Naive thymus-derived CD8-positive, alpha-beta T cell (primary cell): ENCODE data around the gene GSTT4. TPM values are rescaled to one million over a fixed set of nuclear protein-coding genes. Genes with fewer than 3 reads are reported as not detected.

ENCODE experiments used
- ATAC-seq, 2 donors: fragments of 150-1000 bp; cut with Tn5 transposase in 1 of 2; sonication (Bioruptor Pico), chemical (Tn5 transposase) in 1 of 2; 1 replicate in 1 of 2; 2 replicates in 1 of 2; pipeline ENCODE4 v1.10.0; 2021; ENCODE audit warnings: mild to moderate bottlenecking in 2 of 2, moderate library complexity in 2 of 2
- POLR2A ChIA-PET: fragments of 350-600 bp; sonication (Branson Sonifier 250); formaldehyde crosslinking; loops from one replicate; lab custom pipeline; 2021; ENCODE audit warnings: antibody characterized with exemption; lab: Charles Lee
- DNase-seq, 10 donors: peaks; one replicate each; pipeline versions ENCODE4 v3.0.0 to v3.0.0-alpha.2; 2020 to 2022
- H3K27ac Mint-ChIP-seq, 10 donors: one replicate each; pipeline ENCODE4 v1.8.0; 2020 to 2022; ENCODE audit warnings: mild to moderate bottlenecking in 10 of 10, mixed read lengths in 10 of 10, moderate library complexity in 4 of 10, inconsistent platforms in 1 of 10
- H3K27me3 Mint-ChIP-seq, 5 donors: one replicate each; pipeline ENCODE4 v1.8.0; 2021 to 2022; ENCODE audit warnings: mixed read lengths in 5 of 5
- H3K36me3 Mint-ChIP-seq, 3 donors: one replicate each; pipeline ENCODE4 v1.8.0; 2020 to 2022; ENCODE audit warnings: mixed read lengths in 3 of 3, mild to moderate bottlenecking in 2 of 3, inconsistent platforms in 1 of 3
- H3K4me1 Mint-ChIP-seq, 4 donors: one replicate each; pipeline ENCODE4 v1.8.0; 2021 to 2022; ENCODE audit warnings: mixed read lengths in 4 of 4
- H3K4me3 Mint-ChIP-seq, 10 donors: one replicate each; pipeline ENCODE4 v1.8.0; 2020 to 2022; ENCODE audit warnings: mild to moderate bottlenecking in 10 of 10, mixed read lengths in 10 of 10, moderate library complexity in 6 of 10, inconsistent platforms in 1 of 10
- H3K9me3 Mint-ChIP-seq, 9 donors: one replicate each; pipeline ENCODE4 v1.8.0; 2020 to 2022; ENCODE audit warnings: mixed read lengths in 9 of 9, mild to moderate bottlenecking in 3 of 9, inconsistent platforms in 1 of 9, moderate library complexity in 1 of 9
- polyA plus RNA-seq, 3 donors: library from polyadenylated mRNA; unstranded; fragments of 300-500 nt; fragmentation: Illumina TruSeq; gene quantifications; one replicate each; pipeline ENCODE4 v1.2.3, GENCODE V29; 2021
- total RNA-seq, 8 experiments: library from RNA in 2 of 8; stranded (reverse) in 2 of 8; gene quantifications; one replicate each; pipeline ENCODE4 v1.2.3 and lab custom pipeline; 2021 to 2026

The GSTT4 gene
- total and polyA plus RNA-seq, 5 experiments from 2014 or later, result not detected

DNA sequence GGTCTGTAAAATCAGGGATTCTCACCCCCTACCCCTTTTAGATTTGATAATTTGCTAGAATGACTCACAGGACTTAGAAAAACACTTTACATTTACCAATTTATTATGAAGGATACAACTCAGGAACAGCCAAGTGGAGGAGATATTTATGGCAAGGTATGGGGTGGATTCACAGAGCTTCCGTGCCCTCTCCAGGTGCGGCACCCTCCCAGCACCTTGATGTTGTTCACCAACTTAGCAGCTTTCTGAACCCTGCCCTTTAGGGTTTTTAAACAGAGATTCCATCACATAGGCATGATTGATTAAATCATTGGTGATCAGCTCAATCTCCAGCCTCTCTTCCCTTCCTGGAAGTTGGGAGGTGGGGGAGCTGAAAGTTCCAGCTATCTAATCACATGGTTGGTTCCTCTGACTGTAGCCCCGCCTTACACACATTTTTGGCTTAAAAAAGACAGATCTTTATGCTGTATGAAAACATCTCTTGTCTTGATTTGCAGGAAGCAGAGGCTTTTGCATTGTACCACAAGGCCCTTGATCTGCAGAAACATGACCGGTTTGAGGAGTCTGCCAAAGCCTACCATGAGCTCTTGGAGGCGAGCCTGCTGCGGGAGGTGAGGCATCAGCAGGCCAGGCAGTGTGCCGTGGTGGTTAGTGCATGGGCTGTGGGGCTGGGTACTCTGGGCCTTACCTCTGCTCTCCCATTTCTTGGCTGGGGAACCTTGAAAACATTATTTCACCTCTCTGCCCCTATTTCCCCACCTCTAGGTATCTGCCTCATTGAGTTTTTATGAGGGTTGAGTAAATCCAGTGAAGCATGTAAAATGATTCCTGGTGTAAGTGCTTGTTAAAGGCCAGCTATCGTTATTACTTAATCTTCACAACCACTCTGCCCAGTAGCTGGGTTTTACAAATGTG, 32.9 kb upstream of the GSTT4 start:
- Mint-ChIP-seq H3K27me3 (no peaks in the 10 kb centered on the region), H3K27ac (peak overlapping the region; percentile 92 to 97 (median 94)), H3K9me3 (no peaks in the 10 kb centered on the region), H3K4me3 (peak overlapping the region; percentile 46 to 86 (median 80)), H3K4me1 (peaks cover 57 to 82% (median 72%) of the 10 kb centered on the region in 4 donors), H3K36me3 (peaks cover 0 to 43% (median 31%) of the 10 kb centered on the region in 3 donors)
- peak; percentile 14 to 83 (median 60) for DNase-seq
- peak; percentile 97 for ATAC-seq
- POLR2A ChIA-PET, result interaction anchor here (0.5 to 4.7 kb wide), 11 partner anchors 9 to 144 kb away, joined by 3 to 99 read pairs (median 5); partner anchors contain the start of genes CABIN1 and MIF

DNA sequence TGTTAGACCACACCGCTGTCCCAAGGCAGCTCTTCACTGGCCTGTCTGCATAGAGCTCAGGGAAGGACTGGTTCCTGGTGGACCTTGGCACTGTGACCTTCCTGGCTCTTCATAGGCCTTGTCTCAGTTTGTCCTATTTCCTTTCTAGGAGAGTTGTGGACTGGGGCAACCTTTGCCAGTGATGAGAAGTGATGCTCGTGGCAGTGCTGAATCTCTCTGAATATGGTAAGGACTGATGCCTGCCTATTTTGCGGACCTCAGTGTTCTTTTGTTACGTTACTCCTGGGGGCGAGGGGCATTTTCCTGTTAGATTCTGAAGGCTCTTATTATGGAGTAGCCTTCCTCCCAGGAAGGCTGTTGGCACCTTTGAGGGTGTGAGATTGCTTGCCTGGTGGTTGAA, 30.0 kb upstream of the GSTT4 start:
- DNase-seq (no peak), ATAC-seq (no peak)
- no peaks in the 10 kb centered on the region for H3K27me3 Mint-ChIP-seq
- peak overlapping the region in 3 of 10 donors; percentile 20 to 69 (median 41) for H3K4me3 Mint-ChIP-seq
- peaks cover 49 to 80% (median 72%) of the 10 kb centered on the region in 4 donors for H3K4me1 Mint-ChIP-seq
- H3K36me3 Mint-ChIP-seq, result peaks cover 0 to 32% (median 15%) of the 10 kb centered on the region in 3 donors
- H3K9me3 Mint-ChIP-seq, result no peaks in the 10 kb centered on the region
- peak overlapping the region; percentile 4 to 95 (median 83) for H3K27ac Mint-ChIP-seq
- POLR2A ChIA-PET, result interaction anchor here (4.7 to 4.8 kb wide), 2 partner anchors 24 kb away, joined by 23 to 99 read pairs; partner anchors contain the start of gene CABIN1

DNA sequence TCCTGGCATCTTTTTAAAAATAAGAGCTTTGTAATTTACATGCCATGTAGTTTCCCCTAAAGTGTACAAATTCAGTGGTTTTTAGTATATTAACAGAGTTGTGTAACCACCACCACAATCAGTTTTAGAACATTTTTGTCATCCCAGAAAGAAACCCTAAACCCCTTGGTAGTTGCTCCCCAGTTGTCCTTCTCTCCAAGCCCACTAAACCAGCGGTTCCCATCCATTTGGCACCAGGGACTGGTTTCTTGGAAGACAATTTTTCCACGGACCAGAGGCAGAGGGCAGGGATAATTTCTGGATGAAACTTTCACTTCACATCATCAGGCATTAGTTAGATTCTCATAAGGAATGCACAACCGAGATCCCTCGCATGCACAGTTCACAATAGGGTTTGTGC, 28.5 kb upstream of the GSTT4 start:
- ATAC-seq (no peak), DNase-seq (no peak)
- H3K36me3 Mint-ChIP-seq, result peaks cover 0 to 24% (median 9%) of the 10 kb centered on the region in 3 donors
- H3K27ac Mint-ChIP-seq, result peak overlapping the region in 6 of 10 donors; percentile 48 to 90 (median 79)
- H3K4me3 Mint-ChIP-seq, result no peak overlapping the region
- H3K9me3 Mint-ChIP-seq, result no peaks in the 10 kb centered on the region
- peaks cover 43 to 76% (median 68%) of the 10 kb centered on the region in 4 donors for H3K4me1 Mint-ChIP-seq
- POLR2A ChIA-PET, result interaction anchor here (4.8 kb wide), 1 partner anchor 22 kb away, joined by 23 read pairs; the partner anchor contains the start of gene CABIN1
- H3K27me3 Mint-ChIP-seq, result no peaks in the 10 kb centered on the region

DNA sequence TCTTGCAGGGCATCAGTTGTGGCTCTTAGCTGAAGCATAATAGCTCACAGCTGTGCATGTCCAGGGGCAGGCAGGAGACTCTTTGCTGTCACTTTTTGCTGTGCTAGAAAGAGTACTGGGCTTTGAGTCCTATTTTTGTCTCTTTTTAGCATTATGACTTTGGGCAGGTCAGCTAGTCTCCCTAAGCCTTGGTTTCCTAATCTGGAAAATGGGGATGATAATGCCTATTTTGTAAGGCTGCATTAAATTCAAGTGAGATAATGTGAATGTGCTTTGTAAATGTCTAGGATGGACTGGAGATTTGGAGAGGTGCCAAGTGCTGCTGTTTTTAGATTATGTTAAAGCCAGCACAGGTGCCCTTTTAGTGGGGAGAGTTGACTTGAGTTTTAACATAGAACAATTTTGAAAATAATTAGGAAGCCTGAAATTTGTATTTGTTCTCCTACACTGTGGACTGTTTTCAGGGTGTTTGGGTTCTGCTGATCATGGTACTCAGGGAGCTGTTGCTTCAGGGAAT, 25.0 kb upstream of the GSTT4 start:
- Mint-ChIP-seq H3K4me1 (peaks cover 21 to 65% (median 56%) of the 10 kb centered on the region in 4 donors), H3K4me3 (no peak overlapping the region), H3K36me3 (peaks cover 0 to 36% (median 9%) of the 10 kb centered on the region in 3 donors), H3K27ac (peak overlapping the region in 4 of 10 donors; percentile 1 to 79 (median 26)), H3K27me3 (no peaks in the 10 kb centered on the region), H3K9me3 (no peaks in the 10 kb centered on the region)
- POLR2A ChIA-PET, result interaction anchor here (4.8 kb wide), 1 partner anchor 19 kb away, joined by 23 read pairs; the partner anchor contains the start of gene CABIN1
- DNase-seq, result no peak
- no peak for ATAC-seq

DNA sequence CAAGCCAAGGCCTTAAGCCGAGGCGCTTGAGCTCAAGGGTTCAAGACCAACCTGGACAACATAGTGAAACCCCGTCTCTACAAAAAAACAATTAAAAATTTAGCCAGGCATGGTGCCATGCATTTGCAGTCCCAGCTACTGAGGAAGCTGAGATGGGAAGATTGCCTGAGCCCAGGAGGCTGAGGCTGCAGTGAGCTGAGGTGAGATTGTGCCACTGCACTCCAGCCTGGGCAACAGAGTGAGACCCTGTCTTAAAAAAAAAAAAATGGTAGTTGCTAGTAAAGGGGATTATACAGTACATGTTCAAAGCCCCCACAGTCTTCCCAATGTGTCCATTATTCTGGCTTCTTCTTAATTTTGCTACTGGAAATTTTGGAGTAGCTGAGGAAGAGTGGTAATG, 24.1 kb upstream of the GSTT4 start:
- POLR2A ChIA-PET, result interaction anchor here (1.2 kb wide), 1 partner anchor 9 kb away, joined by 5 read pairs; no protein-coding TSS in a partner anchor
- peak overlapping the region in 2 of 10 donors; percentile 52 to 71 for H3K27ac Mint-ChIP-seq

DNA sequence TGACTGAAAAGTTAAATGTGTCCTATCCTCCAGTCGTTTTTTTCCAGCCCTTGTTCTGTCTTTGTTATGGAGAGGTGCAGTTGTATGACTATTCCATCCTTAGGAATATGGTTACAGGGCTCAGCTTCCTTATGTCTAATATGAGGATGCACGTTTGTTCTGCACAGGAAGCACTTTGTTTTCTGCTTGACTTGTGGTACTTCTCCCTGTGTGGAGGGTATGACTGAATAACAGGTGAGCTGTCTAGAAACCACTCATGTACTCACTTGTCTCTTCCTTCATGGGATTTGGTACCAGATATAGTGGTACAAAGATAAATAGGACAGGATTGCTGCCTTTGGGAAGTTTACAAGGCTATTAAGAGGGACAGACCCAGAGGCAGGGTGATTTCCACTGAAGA, 23.3 kb upstream of the GSTT4 start:
- H3K9me3 Mint-ChIP-seq, result peaks cover 0 to 2% (median 0%) of the 10 kb centered on the region in 9 donors
- no peaks in the 10 kb centered on the region for H3K27me3 Mint-ChIP-seq
- ATAC-seq (no peak), DNase-seq (no peak)
- POLR2A ChIA-PET, result interaction anchor here (1.0 to 1.3 kb wide), 2 partner anchors 8 to 127 kb away, joined by 3 to 4 read pairs; no protein-coding TSS in a partner anchor
- peak overlapping the region in 2 of 10 donors; percentile 11 to 48 for H3K4me3 Mint-ChIP-seq
- peak overlapping the region in 7 of 10 donors; percentile 9 to 71 (median 66) for H3K27ac Mint-ChIP-seq
- peaks cover 8 to 47% (median 17%) of the 10 kb centered on the region in 3 donors for H3K36me3 Mint-ChIP-seq
- peaks cover 12 to 60% (median 51%) of the 10 kb centered on the region in 4 donors for H3K4me1 Mint-ChIP-seq

More for the DNA sequence above, 24.1 kb upstream of the GSTT4 start:
- H3K4me1 Mint-ChIP-seq, result peaks cover 15 to 62% (median 53%) of the 10 kb centered on the region in 4 donors
- H3K36me3 Mint-ChIP-seq, result peaks cover 7 to 43% (median 15%) of the 10 kb centered on the region in 3 donors
- H3K4me3 Mint-ChIP-seq, result no peak overlapping the region
- ATAC-seq (no peak), DNase-seq (no peak)
- no peaks in the 10 kb centered on the region for H3K27me3 Mint-ChIP-seq
- peaks cover 0 to under 1% (median 0%) of the 10 kb centered on the region in 9 donors for H3K9me3 Mint-ChIP-seq

DNA sequence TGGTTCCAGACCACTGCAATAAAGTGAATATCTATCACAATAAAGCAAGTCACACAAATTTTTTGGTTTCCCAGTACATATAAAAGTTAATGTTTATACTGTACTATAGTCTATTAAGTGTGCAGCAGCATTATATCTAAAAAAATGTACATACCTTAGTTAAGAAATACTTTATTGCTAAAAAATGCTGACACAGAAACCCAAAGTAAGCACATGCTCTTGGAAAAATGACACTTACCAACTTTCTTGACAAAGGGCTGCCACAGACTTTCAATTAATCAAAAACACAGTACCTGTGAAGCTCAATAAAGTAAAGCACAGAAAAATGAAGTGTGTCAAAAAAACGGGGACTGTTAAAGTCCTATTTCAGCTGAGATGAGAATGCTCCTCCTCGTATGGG, 22.7 kb upstream of the GSTT4 start:
- Mint-ChIP-seq H3K36me3 (peaks cover 8 to 49% (median 17%) of the 10 kb centered on the region in 3 donors), H3K27me3 (no peaks in the 10 kb centered on the region), H3K4me3 (no peak overlapping the region), H3K4me1 (peaks cover 12 to 61% (median 53%) of the 10 kb centered on the region in 4 donors), H3K9me3 (peaks cover 0 to 2% (median 0%) of the 10 kb centered on the region in 9 donors), H3K27ac (peak overlapping the region in 2 of 10 donors; percentile 30 to 58)
- ATAC-seq (no peak), DNase-seq (no peak)
- POLR2A ChIA-PET, result interaction anchor here (1.0 to 1.3 kb wide), 2 partner anchors 9 to 128 kb away, joined by 3 to 4 read pairs; no protein-coding TSS in a partner anchor

DNA sequence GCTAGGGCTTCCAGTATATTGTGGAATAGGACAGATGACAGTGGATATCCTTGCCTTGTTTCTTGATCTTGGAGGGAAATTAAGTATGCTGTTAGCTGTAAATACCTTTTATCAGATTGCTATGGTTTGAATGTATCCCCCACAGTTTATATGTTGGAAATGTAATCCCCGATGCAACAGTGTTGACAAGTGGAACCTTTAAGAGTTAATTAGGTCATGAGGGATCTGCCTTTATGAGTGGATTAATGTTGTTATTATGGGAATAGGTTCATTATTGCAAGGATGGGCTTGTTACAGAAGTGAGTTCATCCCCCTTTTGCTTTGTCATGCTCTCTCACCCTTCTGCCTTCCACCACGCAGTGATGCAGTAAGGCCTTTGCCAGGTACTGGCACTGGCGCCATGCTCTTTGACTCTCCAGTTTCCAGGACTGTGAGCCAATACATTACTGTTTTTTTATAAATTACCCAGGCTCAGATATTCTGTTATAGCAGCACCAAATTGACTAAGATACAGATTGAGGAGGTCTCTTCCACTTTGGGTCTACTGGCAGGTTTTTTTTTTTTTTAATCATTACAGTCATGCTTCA, 22.2 kb upstream of the GSTT4 start:
- H3K27me3 Mint-ChIP-seq, result no peaks in the 10 kb centered on the region
- H3K4me1 Mint-ChIP-seq, result peaks cover 12 to 66% (median 55%) of the 10 kb centered on the region in 4 donors
- ATAC-seq (no peak), DNase-seq (no peak)
- H3K9me3 Mint-ChIP-seq, result peaks cover 0 to 2% (median 0%) of the 10 kb centered on the region in 9 donors
- peaks cover 8 to 49% (median 17%) of the 10 kb centered on the region in 3 donors for H3K36me3 Mint-ChIP-seq
- POLR2A ChIA-PET, result interaction anchor here (1.0 kb wide), 1 partner anchor 9 kb away, joined by 4 read pairs; no protein-coding TSS in a partner anchor
- H3K27ac Mint-ChIP-seq, result peak overlapping the region in 4 of 10 donors; percentile 30 to 76 (median 50)
- H3K4me3 Mint-ChIP-seq, result no peak overlapping the region

DNA sequence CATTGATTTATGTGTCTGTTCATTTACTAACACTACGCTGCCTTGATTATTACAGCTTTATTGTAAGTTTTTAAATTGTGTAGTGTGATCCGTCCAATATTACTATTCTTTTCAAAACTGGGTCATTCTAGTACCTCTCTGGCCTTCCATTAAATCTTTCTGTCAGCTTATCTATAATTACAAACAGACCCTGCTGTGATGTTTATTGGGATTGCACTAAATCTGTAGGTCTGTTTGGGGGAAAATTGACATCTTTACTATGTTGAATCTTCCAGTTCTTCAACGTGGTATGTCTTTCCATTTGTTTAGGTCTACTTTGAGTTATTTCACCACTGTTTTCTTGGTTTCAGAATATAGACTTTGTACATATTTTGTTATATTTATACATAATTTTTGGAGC, 21.5 kb upstream of the GSTT4 start:
- Mint-ChIP-seq H3K36me3 (peaks cover 8 to 47% (median 17%) of the 10 kb centered on the region in 3 donors), H3K4me1 (peaks cover 12 to 73% (median 53%) of the 10 kb centered on the region in 4 donors), H3K9me3 (peaks cover 0 to 2% (median 0%) of the 10 kb centered on the region in 9 donors), H3K27ac (peak overlapping the region in 2 of 10 donors; percentile 12 to 31), H3K4me3 (no peak overlapping the region), H3K27me3 (no peaks in the 10 kb centered on the region)
- POLR2A ChIA-PET, result no interaction called here
- ATAC-seq (no peak), DNase-seq (no peak)

DNA sequence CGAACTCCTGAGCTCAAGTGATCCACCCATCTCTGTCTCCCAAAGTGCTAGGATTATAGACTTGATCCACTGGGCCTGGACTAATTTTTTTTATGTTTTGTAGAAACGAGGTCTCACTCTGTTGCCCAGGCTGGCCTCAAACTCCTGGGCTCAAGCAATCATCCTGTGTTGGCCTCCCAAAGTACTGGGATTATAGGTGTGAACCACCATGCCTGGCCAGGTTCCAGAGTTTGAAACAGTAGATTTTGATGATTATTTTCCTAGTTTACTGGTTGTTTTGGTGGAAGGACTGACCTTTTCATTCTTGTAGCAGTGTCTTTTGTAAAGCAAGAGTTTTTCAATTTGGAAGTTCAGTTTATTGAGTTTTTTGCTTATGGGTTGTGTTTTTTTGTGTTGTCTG, 20.8 kb upstream of the GSTT4 start:
- H3K4me3 Mint-ChIP-seq, result no peak overlapping the region
- H3K4me1 Mint-ChIP-seq, result peaks cover 12 to 73% (median 52%) of the 10 kb centered on the region in 4 donors
- peak overlapping the region in 6 of 10 donors; percentile 12 to 61 (median 37) for H3K27ac Mint-ChIP-seq
- H3K27me3 Mint-ChIP-seq, result no peaks in the 10 kb centered on the region
- POLR2A ChIA-PET, result interaction anchor here (0.7 kb wide), 1 partner anchor 15 kb away, joined by 3 read pairs; the partner anchor contains the start of gene CABIN1
- peaks cover 0 to 2% (median 0%) of the 10 kb centered on the region in 9 donors for H3K9me3 Mint-ChIP-seq
- H3K36me3 Mint-ChIP-seq, result peaks cover 8 to 44% (median 20%) of the 10 kb centered on the region in 3 donors
- DNase-seq, result no peak
- ATAC-seq, result no peak

DNA sequence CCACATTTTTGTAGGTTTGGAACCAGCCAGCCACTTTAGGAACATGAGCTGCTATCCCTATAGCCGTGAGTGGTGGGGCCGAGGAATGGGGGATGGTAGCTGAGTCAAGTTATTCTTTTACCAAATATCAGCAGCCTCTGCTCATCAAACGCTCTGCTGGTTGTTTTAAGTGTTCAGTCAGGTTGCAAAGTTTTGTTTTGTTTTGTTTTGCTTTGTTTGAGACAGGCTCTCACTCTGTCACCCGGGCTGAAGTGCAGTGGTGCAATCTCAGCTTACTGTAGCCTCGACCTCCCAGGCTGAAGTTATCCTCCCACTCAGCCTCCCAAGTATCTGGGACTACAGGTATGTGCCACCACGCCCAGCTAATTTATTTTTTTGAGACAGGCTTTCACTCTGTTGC, 20.2 kb upstream of the GSTT4 start:
- H3K4me3 Mint-ChIP-seq, result no peak overlapping the region
- POLR2A ChIA-PET, result interaction anchor here (0.7 kb wide), 1 partner anchor 14 kb away, joined by 3 read pairs; the partner anchor contains the start of gene CABIN1
- H3K4me1 Mint-ChIP-seq, result peaks cover 13 to 74% (median 54%) of the 10 kb centered on the region in 4 donors
- no peak for ATAC-seq
- no peak for DNase-seq
- peak overlapping the region in 1 of 10 donors; percentile 57 for H3K27ac Mint-ChIP-seq
- H3K9me3 Mint-ChIP-seq, result peaks cover 0 to 2% (median 0%) of the 10 kb centered on the region in 9 donors
- no peaks in the 10 kb centered on the region for H3K27me3 Mint-ChIP-seq
- H3K36me3 Mint-ChIP-seq, result peaks cover 8 to 42% (median 20%) of the 10 kb centered on the region in 3 donors
